ENCODE data around the gene ZNF544. TPM values are rescaled to one million over a fixed set of nuclear protein-coding genes. Genes with fewer than 3 reads are reported as not detected.
A peak's percentile ranks its signal among the peaks of the same experiment; 100 is the strongest.
"Not testable (repeated sequence)": the region's sequence is repeated elsewhere in the genome, so short reads cannot be mapped to it uniquely, and the experiment has no call there.

ZNF544 gene
- total RNA-seq, 2 donors from 2014 or later = 12.2 to 15.8 TPM

DNA sequence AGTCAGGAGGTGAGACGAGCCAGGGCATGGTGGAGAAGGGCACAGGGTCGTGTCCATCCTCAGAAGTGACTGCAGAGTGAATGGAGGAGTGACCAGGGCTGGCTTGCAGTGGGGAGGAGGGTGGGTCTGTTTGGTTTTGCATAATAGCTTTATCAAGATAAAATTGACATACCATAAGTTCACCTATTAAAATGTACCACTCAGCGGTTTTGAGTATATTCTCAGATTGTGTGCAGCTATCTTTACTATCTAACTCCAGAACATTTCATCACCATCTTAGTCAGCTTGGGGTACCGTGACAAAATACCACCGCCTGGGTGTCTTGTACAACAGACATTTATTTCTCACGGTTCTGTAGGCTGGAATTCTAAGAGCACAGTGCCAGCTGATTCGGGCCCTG is 63.2 kb downstream of the ZNF544 start:
- intact Hi-C loops (cut with DNase I) = no loop called here
- no peak for DNase-seq (ENCODE audit: low spot score)

DNA sequence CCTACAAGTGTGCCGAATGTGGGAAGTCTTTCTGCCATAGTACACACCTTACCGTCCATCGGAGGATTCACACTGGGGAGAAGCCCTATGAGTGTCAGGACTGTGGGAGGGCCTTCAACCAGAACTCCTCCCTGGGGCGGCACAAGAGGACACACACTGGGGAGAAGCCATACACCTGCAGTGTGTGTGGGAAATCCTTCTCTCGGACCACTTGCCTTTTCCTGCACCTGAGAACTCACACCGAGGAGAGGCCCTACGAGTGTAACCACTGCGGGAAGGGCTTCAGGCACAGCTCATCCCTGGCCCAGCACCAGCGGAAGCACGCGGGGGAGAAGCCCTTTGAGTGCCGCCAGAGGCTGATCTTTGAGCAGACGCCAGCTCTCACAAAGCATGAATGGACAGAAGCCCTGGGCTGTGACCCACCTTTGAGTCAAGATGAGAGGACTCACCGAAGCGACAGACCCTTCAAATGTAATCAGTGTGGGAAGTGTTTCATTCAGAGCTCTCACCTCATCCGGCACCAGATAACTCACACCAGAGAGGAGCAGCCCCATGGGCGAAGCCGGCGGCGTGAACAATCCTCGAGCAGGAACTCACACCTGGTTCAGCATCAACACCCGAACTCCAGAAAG is 66.1 kb downstream of the ZNF544 start:
- DNase-seq (ENCODE audit: low spot score) = no peak
- intact Hi-C loops (cut with DNase I) = no loop called here

DNA sequence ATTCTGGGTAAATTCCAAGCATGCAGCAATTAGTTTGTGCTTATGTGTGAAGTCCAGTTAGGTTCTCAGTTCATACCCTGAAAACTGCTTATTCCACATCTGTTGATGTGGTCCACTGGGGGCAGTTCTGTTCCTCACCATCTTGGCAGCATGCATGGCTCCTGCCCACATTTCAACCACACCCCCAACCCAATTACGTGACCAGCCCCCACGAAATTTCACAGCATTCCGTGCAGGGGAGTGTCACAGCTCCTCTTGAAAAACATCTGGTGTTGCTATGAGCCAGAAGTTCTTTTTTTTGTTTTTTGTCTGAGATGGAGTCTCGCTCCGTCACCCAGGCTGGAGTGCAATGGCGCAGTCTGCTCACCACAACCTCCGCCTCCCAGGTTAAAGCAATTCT is 67.4 kb downstream of the ZNF544 start:
- intact Hi-C loops (cut with DNase I) = no loop called here
- no peak for DNase-seq (ENCODE audit: low spot score)

DNA sequence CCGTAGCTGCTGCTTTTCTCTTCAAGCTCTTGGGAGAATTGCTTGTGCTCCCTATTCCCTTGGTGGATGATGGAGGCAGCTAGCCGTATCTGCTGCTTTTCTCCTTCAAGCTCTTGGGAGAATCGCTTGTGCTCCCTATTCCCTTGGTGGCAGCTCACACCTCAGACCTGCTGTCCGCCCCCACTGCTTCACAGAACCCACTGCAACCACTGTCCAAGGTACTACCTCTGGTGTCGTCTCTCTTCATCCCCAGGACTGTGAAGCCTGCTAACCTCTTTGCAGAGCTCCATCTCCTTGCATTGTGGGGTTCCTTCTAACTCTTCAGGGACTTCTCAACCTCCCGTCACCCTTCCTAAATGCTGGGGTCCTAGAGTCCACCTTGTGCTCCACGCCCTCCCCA is 71.9 kb downstream of the ZNF544 start:
- intact Hi-C loops (cut with DNase I) = no loop called here
- no peak for DNase-seq (ENCODE audit: low spot score)

DNA sequence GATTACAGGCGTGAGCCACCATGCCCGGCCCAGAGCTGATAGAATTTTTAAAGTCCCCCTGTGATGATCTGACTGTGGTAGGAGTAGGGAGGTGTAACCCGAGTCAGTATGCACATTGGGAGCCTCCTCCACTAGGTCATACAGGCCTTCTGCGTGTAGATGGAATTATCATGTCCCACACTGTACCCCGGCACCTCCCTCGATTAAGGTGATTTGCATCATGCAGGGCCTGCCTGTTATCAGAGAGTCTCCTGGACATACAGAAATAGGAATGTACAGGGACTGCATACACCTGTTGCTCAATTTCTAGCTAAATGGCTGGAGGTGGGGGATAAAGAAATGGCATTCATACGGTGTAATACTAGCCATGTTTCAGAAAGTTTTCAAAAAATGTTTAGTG is 75.5 kb downstream of the ZNF544 start:
- no peak for DNase-seq (ENCODE audit: low spot score)

DNA sequence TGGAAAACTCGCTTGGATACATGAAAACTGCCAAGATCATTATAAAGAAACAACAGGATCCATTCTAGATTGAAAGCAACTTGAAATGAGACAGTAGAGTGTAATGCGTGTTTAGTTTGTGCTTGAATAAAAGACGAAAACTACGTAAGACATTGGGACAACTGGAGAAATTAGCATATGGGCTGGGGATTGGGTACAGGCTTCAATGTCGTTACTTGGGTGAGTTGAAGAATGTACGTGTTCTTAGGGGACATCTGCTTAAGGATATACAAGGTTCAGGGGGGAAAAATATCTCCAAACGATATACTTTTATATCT is 76.0 kb downstream of the ZNF544 start:
- intact Hi-C loops (cut with DNase I) = no loop called here
- DNase-seq (ENCODE audit: low spot score) = no peak

More for the DNA sequence above, 75.5 kb downstream of the ZNF544 start:
- intact Hi-C loops (cut with DNase I) = no loop called here

DNA sequence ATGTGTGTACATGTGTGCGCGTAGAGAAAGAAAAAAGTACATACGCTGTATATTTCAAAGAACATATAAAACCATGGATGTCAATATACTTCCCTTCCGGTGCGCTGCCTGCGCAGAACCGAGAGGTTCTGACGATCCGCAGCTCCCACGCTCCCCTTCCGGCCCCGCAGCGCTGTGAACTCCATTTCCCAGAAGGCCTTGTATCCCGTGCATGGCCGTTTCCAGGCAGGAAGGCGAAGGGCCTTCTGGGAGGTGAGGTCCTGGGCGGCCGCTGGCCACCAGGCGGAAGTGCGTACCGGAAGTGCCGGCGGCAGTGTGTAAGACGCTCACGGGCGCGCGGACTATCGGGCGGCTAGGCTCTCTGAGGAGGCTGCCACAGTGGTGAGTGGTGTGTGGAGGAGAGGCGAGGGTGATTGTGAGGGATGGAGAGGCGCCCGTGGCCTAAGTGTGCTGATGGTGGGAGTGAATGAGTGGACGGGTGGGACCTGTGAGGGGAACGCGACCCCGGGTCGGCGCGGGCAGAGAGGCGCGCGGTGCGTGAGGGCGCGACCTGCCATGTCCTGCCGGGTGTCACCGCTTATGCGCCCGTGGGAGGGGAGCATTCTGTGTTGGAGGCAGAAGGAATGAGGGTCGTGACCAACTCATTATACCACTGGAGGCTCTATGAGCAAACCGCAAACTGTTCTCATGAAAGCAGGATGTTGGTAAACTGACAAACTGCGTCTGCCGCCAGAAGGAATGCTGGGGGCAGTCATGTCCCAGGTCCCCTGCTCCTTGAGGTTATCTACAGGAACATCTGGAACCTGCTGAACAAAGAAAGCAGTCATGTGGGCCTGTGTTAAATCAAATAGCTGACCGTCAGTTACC is 76.6 kb downstream of the ZNF544 start, which contains the start of gene ERVK3-1:
Gene ERVK3-1 (plus strand): TSS at position 313 of the 867 bp plus-strand sequence. CDS start 6,792 bp downstream, outside the sequence.
- intact Hi-C loops (cut with DNase I) = no loop called here
- DNase-seq (ENCODE audit: low spot score) = peak; percentile 99

DNA sequence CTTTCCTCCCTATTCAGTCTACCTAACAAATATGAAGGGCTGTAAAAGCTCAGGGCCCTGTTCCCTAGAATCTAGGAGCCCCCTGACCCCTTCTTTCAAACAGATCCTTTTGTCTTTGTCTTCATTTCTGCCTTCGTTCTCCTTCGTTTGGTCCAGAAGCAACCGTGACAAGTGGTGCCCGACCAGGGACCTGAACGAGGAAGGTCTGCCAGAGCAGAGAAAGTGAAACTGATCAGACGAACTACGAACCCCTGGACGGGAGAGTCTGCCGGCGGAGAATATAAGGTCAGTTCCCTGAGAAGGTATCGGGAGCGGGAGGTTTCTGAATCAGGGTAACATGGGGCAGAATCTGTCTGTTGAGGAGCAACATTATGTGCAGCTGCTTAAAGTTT is 77.2 kb downstream of the ZNF544 start:
- intact Hi-C loops (cut with DNase I) = no loop called here
- DNase-seq (ENCODE audit: low spot score) = no peak

DNA sequence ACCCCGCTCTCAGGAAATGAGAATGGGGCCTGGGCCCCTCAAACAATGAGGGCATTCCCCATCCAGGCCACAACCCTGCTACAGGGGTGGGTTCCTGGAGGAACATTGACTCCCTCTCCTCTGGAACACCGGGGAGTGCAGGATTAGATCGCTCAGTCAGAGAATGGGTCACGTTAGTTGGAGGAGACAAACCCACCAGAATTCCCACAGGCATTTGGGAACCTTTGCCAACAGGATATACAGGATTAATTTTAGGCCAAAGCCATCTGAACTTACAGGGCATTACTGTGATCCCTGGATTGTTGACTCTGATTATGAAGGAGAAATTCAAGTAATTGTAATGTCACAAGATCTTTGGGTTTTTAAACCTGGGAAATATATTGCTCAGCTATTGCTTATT is 79.0 kb downstream of the ZNF544 start:
- no peak for DNase-seq (ENCODE audit: low spot score)
- intact Hi-C loops (cut with DNase I) = no loop called here

DNA sequence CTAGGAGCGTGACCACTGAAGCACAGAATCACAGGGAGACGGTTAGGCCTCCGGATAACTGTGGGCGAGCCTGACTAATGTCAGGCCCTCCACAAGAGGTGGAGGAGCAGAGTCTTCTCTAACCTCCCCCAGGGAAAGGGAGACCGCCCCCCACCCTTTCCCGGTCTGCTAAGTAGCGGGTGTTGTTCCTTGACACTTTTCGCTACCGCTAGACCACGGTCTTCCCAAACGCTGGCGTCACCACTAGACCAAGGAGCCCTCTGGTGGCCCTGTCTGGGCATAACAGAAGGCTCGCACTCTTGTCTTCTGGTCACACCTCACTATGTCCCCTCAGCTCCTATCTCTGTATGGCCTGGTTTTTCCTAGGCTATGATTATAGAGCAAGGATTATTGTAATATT is 82.0 kb downstream of the ZNF544 start:
- intact Hi-C loops (cut with DNase I); DNase-seq (ENCODE audit: low spot score): not testable (repeated sequence)

DNA sequence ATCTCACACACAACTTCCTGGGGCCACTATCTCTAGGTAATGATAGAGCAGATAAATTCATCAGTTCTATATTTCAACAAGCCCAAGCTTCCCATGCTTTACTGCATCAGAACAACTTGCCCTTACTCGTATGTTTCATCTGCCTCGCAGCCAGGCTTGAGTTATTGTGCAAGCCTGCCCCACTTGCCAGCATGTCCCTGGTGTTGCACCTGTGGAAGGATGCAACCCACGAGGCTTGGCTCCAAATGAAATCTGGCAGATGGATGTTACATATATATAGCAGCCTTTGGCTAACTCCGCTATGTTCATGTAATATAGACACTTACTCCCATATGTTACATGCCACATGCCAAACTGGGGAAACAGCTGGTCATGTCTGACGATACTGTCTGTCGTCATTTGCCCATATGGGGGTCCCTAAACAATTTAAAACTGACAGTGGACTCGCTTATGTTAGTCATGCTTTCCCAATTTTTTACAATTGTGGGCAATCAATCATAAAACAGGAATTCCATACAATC is 82.7 kb downstream of the ZNF544 start:
- intact Hi-C loops (cut with DNase I) = no loop called here
- no peak for DNase-seq (ENCODE audit: low spot score)

Other genes starting within 250 kb of the ZNF544 start
- gene ZNF606, start 226.1 kb upstream of the ZNF544 start, total RNA-seq = 10 to 100 TPM in 1 of 2 donors, 1 to 10 TPM in 1; 9.0 to 10.1 TPM
- gene ZSCAN1, start 194.9 kb upstream of the ZNF544 start, total RNA-seq = not detected
- 1 to 10 TPM; 4.1 to 5.5 TPM for gene ZNF135, start 169.6 kb upstream of the ZNF544 start, total RNA-seq
- 10 to 100 TPM; 45.3 to 62.3 TPM for gene ZSCAN18, start 130.7 kb upstream of the ZNF544 start, total RNA-seq
- 1 to 10 TPM; 6.1 to 8.9 TPM for gene ZNF329, start 78.1 kb upstream of the ZNF544 start, total RNA-seq
- 10 to 100 TPM; 15.2 to 15.9 TPM for gene ZNF274, start 45.9 kb upstream of the ZNF544 start, total RNA-seq
- gene ZNF8, start 50.0 kb downstream of the ZNF544 start, total RNA-seq = 1 to 10 TPM; 5.1 to 5.5 TPM
- gene ERVK3-1, start 76.5 kb downstream of the ZNF544 start, total RNA-seq = 10 to 100 TPM; 17.7 to 25.0 TPM
- gene ZSCAN22, start 98.1 kb downstream of the ZNF544 start, total RNA-seq = 1 to 10 TPM; 2.5 to 2.6 TPM
- gene A1BG, start 124.6 kb downstream of the ZNF544 start, total RNA-seq = 10 to 100 TPM; 11.7 to 17.5 TPM
- gene ZNF497, start 133.8 kb downstream of the ZNF544 start, total RNA-seq = under 1 TPM; 0.14 to 0.69 TPM
- gene ZNF837, start 152.1 kb downstream of the ZNF544 start, total RNA-seq = 1 to 10 TPM in 1 of 2 donors, under 1 TPM in 1; 0.86 to 1.0 TPM
- gene RPS5, start 158.4 kb downstream of the ZNF544 start, total RNA-seq = 100 to 1,000 TPM; 714 to 768 TPM
- not detected for gene RNF225, start 166.7 kb downstream of the ZNF544 start, total RNA-seq
- 10 to 100 TPM in 1 of 2 donors, 1 to 10 TPM in 1; 7.3 to 11.7 TPM for gene ZNF584, start 179.7 kb downstream of the ZNF544 start, total RNA-seq
- gene ZNF132, start 211.2 kb downstream of the ZNF544 start, total RNA-seq = 1 to 10 TPM; 2.9 to 3.8 TPM
- 1 to 10 TPM; 5.1 to 5.4 TPM for gene ZNF324B, start 222.7 kb downstream of the ZNF544 start, total RNA-seq
- 1 to 10 TPM; 7.0 to 7.8 TPM for gene ZNF324, start 238.2 kb downstream of the ZNF544 start, total RNA-seq
- 1 to 10 TPM; 4.8 to 6.0 TPM for gene ZNF446, start 247.4 kb downstream of the ZNF544 start, total RNA-seq